Measurements from ENCODE around the gene NLRP6.
"Not testable (repeated sequence)": the region's sequence is repeated elsewhere in the genome, so short reads cannot be mapped to it uniquely, and the experiment has no call there.

Gene NLRP6

DNA sequence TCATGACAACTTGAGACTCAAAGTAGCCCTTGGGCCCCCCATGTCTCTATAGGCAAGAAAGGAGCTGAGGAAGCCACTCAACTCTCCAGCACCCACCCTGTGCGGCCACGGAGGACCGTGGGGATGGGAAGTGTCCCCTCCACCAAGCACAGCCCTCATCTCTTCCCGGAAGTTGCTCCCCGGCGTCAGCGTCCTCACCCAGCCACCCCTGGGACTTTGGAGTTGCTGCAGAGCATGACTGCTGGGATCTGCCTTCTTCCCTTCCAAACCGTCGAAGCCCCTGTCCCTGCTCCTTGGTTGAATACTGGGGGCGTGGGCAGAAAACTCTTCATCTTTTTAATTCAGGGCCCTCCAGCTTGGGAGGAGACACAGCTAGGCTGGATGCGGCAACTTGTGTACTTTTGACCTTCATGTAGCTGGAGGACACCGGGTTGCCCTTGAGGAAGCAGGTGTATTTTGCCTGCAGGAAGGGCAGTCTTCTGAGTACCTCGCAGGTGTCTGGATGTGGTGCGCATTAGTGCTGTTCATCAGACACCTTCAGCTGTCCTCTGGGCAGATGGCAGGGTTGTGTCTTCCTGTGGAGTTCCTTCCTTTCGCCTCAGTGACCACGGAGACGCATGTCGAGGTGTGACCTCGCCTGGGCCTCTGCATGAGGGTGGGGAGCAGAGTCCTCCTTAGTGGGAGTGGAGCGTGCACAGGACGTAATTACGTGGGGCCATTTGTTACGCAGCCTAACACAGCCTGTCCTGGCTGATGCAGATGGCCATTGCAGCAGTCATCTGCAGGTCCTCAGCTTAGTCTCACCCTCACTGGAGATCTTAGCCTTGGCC is 54.7 kb downstream of the NLRP6 start:
- no peak for FAIRE-seq
- DNase-seq (ENCODE audit: extremely low spot score, insufficient read length, low read depth), result no peak

DNA sequence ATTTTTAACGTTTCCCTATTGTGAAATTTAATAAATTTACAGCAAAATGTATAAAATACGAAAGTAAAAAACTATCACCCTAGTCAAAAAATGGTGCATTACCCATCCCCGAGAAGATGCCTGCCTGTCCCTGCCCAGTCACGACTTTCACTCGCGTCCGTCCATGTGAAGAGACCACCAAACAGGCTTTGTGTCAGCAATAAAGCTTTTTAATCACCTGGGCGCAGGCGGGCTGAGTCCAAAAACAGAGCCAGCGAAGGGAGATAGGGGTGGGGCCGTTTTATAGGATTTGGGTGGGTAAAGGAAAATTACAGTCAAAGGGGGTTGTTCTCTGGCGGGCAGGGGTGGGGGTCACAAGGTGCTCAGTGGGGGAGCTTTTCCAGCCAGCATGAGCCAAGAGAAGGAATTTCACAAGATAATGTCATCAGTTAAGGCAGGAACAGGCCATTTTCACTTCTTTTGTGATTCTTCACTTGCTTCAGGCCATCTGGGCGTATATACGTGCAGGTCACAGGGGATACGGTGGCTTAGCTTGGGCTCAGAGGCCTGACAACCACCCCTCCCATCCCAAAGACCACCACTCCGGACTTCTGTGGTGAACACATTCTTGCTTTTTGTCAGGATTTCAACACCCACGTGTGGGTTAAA is 55.5 kb downstream of the NLRP6 start:
- not testable (repeated sequence) for FAIRE-seq; DNase-seq (ENCODE audit: extremely low spot score, insufficient read length, low read depth)

DNA sequence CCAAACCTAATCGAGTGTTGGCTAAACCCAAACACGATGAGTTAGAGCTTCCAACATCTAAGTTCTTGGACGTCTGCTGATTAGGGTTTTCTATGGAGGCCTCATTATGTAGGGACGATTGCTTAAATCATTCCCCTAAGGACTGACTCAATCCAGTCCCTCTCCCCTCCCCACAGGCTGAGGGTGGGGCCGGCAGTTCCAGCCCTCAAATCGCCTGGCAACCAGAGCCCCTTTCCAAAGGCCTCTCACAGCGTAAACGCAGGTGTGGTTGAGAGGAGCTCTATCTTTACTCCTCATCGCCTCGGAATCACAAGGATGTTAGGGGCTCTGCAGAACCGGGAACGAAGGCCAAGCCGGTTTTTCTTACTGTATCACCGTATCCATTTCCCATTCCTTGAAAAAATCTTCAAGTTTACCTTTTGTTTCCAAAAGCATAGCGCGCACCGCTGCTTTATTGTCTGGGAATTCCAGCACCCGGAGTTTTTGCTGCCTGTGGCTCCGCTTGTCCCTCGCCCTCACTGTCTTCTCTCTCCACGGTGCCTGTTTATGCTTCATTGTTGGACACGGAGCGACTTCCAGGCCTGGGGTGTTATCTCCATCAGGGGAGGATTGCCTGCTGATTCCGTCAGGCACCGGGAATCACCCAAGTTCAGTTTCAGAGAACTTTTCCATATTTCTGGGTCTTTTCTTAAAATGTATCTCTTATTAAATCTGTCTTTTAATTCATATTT is 56.2 kb downstream of the NLRP6 start:
- DNase-seq (ENCODE audit: extremely low spot score, insufficient read length, low read depth) (no peak), FAIRE-seq (no peak)
